HG03064 (cell line): ENCODE data around the gene DYRK1A.

ENCODE experiments used
- ATAC-seq: cut with Tn5 transposase; IDR thresholded peaks from one replicate; pipeline ENCODE4 v1.9.1; 2021; ENCODE audit warnings: low read depth; ENCODE audit not compliant: unreplicated experiment

DYRK1A gene

GRCh38 chr21:37472581-37472980, 106.0 kb downstream of the DYRK1A start:
- no peak for ATAC-seq

GRCh38 chr21:37473491-37473890, 106.9 kb downstream of the DYRK1A start:
- no peak for ATAC-seq

DNA sequence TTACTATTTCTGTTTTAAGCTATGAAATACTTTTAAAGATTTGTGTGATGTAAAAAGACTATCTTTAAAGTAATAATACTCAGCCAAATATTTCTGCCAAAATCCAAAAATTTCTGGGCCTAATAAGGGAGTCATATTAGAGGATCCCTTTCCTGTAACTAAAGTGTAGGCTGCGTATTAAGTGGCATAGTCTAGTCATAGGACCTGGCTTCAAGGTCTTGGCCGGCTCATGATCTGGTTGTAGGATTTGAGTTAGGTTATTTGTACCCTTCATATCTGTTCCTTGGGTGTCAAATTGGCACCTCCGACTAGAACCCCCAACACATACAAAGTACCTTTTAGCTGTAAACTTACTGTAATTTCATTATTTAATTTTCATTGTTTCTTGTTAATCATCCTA, 107.8 kb downstream of the DYRK1A start:
- ATAC-seq, result no peak

DNA sequence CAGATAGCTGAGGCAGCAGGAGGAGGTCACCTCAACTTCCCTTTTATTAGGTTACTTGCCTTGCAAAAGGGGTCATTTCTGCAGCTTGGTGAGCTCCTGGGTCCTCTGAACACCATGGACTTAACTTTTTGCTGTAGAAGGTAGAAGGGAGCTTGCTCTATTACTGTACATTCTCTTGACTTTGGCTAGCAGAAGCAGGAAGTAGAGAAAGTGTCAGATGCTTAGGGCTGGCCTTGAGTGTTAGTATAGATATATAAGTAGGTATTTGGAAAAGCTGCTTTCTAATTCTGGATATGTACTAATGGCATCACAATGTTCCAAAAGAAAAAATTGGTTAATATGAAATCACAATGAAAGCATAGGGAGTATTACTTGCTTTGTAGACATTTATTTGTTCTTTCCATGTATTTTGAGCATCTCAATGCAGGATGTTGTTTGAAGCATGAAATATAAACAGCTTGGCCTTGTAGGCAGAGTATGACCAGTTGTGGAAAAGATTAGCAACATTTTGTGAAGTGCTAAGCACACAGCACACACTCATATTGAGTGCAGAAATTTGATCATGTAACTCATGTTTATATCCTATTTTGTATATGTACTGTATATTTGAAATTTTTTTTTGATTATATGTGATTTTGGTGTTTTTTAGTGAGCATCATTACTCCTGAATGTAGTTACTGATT, 108.8 kb downstream of the DYRK1A start:
- no peak for ATAC-seq

DNA sequence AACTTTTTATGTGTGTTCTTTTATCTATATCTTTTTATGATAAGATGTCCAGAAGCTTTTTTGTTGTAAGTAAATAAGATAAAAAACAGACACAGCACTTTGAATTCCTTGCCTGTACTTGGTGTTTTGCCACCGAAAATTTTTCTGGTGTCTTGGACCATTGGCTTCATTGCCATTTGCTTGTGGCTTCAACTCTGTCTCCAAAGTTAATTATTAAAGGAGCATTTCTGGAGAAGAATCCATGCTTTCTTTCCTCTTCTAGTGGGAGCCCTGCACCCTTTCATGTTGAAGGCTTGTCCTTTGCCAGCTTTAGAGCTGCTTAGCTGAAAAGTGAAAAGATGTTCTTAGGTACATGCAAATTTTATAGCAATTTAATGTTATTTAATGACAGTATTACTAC, 112.2 kb downstream of the DYRK1A start:
- no peak for ATAC-seq

DNA sequence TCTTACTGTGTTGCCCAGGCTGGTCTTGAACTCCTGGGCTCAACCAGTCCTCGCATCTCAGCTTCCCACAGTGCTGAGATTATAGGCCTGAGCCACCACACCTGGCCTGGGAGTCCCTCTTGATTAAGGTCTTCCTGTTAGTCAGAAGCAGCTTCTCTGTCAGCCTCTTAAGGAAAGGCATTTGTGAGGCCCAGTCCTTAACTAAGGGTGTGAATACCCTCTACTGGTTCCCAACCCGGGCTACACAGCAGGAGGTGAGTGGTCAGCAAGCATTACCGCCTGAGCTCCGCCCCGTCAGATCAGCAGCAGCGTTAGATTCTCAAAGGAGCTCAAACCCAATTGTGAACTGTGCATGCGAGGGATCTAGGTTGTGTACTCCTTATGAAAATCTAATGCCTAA, 117.2 kb downstream of the DYRK1A start:
- ATAC-seq, result no peak

DNA sequence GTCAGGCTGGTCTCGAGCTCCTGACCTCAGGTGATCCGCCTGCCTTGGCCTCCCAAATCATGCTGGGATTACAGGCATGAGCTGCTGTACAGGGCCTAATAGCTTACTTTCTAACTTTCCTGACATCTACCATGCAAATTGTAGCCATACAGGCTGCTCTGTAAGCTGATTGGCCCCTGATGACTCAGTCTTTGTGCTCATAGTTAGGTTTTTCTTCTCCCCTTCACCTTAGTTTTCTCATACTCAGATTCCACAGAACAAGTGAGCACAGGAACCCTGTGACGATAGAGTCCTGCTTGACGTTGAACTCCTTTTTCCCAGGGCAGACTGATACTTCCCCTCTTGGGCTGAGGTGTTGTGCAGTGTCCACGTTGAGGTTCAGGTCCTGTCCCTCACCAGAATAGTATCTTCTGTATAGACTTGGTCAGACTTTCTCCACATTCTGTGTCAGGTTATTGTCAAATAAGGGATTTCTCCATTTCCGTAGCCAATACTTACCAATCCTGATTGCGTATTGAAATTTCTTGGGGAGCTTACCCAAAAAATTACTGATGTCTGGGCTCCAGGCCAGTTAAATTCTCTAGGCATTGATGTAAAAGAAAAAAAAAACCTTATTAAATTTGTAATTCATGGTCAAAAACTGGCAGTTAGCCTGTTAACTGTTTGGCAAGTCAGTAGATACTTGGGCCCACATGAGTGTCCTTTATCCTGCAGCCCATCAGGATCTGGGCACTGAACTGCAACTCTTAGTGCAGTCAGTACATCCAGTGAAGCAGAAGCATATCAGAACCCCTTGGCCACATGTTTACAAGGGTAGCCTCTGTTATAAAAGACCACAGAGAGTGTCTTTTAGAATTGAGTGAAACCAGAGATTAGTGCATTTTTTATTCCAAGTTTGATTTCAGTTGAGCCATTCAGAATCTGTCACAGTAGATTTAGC, 118.2 kb downstream of the DYRK1A start:
- ATAC-seq, result no peak

GRCh38 chr21:37489553-37489952, 123.0 kb downstream of the DYRK1A start:
- no peak for ATAC-seq

- ATAC-seq, result no peak
Measured at GRCh38 chr21:37490084-37490483, 123.5 kb downstream of the DYRK1A start.

DNA sequence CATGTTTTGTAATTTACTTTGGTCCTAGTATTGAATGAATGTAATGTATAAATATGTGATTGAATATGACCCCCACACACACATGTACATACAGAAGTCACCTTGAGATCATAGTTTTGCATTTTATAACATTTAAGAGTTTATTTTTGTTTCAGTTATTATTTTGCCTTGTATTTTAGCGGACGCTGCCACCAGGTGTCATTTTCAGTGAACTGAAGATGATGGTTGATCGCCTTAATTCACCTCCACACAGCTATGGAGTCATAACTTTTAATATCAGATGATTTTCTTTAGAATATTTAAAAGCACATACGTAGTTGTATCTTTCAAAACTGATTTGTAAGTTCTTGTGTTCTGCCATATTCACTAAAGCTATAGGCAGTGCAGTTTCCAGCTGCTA, 130.4 kb downstream of the DYRK1A start:
- no peak for ATAC-seq

GRCh38 chr21:37498664-37499063, 132.1 kb downstream of the DYRK1A start:
- ATAC-seq, result no peak

- ATAC-seq, result no peak
Measured at GRCh38 chr21:37502947-37503346, 136.4 kb downstream of the DYRK1A start.

DNA sequence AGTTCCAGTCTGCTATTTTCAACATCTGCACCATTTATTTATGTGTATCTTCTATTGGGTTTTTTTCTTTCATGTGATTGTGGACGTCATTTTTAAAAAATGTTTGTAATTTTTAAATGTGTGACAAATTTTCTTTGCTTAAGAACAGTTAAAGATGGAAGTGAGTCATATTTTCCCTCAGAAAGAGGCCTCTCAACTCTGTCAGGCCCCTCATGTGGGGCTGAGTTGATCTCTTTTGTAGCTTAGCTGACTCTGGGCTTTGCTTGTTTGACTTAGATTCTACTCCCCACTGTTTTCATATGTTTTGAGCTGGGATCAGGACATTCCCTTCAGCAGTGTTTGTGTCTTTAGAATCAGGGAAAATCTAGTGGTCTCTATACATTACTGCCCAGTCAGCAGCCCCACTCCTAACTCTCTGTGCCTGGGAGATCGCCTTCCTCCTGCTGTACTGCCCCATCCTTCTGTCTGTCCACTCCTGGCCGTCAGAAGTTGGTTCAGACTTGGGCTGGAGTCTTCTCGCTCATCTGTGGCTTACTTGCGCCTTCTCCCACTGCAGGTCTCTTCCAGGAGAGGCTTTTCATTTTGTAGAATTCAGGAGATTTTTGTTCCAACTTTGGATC, 137.4 kb downstream of the DYRK1A start:
- ATAC-seq, result no peak

DNA sequence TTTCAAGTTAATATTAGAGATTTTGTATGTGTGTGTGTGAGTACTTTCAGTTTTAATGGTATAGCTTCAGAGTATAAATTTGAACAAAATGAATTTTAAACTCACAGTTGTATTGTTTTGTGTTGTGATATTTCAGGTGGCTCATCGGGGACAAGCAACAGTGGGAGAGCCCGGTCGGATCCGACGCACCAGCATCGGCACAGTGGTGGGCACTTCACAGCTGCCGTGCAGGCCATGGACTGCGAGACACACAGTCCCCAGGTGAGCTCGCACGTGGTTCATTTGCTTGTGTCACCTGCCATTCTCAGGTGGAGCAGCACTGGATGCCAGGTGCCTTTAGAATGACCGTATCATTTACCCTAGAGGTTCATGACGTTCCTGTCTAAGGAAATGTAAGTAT, 139.4 kb downstream of the DYRK1A start:
- no peak for ATAC-seq

- ATAC-seq, result no peak
Measured at GRCh38 chr21:37507716-37508115, 141.1 kb downstream of the DYRK1A start.

GRCh38 chr21:37508341-37508740, 141.8 kb downstream of the DYRK1A start:
- no peak for ATAC-seq

DNA sequence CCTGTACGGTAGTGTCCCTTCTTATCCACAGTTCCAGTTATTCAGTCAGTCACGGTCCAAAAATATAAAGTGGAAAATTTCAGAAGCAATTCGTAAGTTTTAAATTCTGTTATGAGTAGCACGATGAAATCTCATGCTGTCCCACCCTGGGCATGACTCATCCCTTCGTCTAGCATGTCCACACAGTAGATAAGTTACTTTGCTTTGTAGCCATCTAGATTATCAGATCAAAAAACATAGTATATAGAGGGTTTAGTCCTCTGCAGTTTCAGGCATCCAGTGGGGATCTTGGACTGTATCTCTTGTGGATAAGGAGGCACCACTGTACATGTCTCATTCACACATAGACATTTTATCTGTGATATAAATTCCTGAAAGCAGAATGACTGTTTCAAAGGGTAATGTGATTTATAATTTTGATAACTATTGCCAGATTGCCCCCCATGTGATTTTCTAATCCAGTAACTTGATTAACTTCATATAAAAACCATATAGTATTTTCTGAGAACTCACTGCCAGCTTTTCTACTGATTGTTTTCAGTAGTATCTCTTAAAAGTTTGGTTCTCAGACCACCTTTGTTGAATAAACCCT, 143.3 kb downstream of the DYRK1A start:
- ATAC-seq, result no peak

GRCh38 chr21:37511848-37512247, 145.3 kb downstream of the DYRK1A start:
- no peak for ATAC-seq

- no peak for ATAC-seq
Measured at GRCh38 chr21:37513383-37513782, 146.8 kb downstream of the DYRK1A start.

DNA sequence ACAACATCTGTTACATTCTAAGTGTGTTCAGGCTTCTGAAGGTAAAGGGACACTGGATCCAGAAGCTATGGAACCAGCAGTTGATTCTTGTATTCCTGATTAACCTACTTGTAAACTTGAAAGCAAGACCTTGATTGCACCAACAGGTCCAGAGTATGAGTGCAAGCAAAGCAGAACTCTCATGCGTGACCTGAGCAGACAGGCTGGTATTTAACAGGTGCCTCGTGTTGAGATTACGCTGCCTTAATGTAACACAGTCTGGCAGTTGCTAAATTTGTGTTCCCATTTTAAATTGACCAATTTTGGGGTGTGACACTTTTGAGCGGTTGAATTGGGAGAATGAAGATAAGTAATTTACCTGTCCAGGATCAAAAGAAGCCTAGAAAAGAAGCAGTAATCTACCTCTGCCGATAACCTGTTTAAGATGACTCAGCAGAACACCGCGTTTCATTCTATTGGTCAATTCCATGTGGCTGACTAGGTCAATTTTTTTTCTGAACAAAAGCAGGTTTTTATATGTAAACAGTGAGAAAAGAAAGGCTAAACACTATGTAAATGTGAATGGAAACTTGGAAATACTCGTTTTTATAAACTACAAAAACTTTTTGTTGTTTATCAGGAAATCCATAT, 147.6 kb downstream of the DYRK1A start:
- no peak for ATAC-seq

DNA sequence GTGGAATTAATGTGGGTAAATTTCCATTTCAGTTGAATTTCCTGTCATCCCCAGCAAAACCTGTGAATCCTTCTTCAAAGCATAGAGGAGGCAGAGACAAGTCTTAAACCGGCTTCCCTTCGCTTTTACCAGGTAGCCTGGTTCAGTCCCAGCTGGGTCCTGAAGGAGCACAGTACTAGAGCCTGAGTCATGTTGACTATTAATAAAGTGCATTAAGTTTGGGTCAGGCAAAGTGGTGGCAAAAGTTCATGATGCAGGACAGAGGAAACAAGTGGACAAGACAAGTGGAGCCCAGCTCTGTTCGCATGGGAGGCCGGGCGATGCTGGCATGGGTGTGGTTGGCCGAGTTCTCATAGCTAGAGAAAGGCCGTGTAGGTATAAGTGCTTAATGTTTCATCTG, 150.4 kb downstream of the DYRK1A start:
- no peak for ATAC-seq
